Measurements from ENCODE around the gene AP3D1. TPM values are rescaled to one million over a fixed set of nuclear protein-coding genes. Genes with fewer than 3 reads are reported as not detected.

AP3D1 gene
- total and polyA plus RNA-seq, 5 donors from 2014 or later: 12.0 to 78.0 (median 13.3) TPM

- Mint-ChIP-seq H3K4me3 (no peak overlapping the region), H3K36me3 (peaks cover 18% of the 10 kb centered on the region), H3K4me1 (peaks cover 0 to 8% (median 2%) of the 10 kb centered on the region in 4 donors), H3K27me3 (no peaks in the 10 kb centered on the region), H3K9me3 (no peaks in the 10 kb centered on the region), H3K27ac (peak overlapping the region in 1 of 3 donors; percentile 14)
- Histone ChIP-seq H3K9me3 (ENCODE audit: control insufficient read depth in 2 of 2, low read length in 2 of 2) (no peaks in the 10 kb centered on the region), H3K4me3 (ENCODE audit: low read depth, low read length) (no peak overlapping the region), H3K27ac (ENCODE audit: insufficient read depth, low read length, poor library complexity, severe bottlenecking) (no peak overlapping the region), H3K4me1 (ENCODE audit: control insufficient read depth, insufficient read depth, low read length, poor library complexity, severe bottlenecking) (no peaks in the 10 kb centered on the region), H3K36me3 (ENCODE audit: control insufficient read depth, insufficient read depth, low read length) (peaks cover 35% of the 10 kb centered on the region), H3K27me3 (ENCODE audit: control insufficient read depth, insufficient read depth, low read length) (no peaks in the 10 kb centered on the region)
- ATAC-seq (ENCODE audit: low read depth in 2 of 2) (no peak), DNase-seq (no peak)
Observed at GRCh38 chr19:2188708-2189385, 37.5 kb upstream of the AP3D1 start.

GRCh38 chr19:2187159-2187558 is 35.8 kb upstream of the AP3D1 start:
- ATAC-seq (ENCODE audit: low read depth in 2 of 2) (no peak), DNase-seq (no peak)
- Histone ChIP-seq H3K27me3 (ENCODE audit: control insufficient read depth, insufficient read depth, low read length) (no peaks in the 10 kb centered on the region), H3K27ac (ENCODE audit: insufficient read depth, low read length, poor library complexity, severe bottlenecking) (no peak overlapping the region), H3K4me3 (ENCODE audit: low read depth, low read length) (no peak overlapping the region), H3K36me3 (ENCODE audit: control insufficient read depth, insufficient read depth, low read length) (peaks cover 27% of the 10 kb centered on the region), H3K9me3 (ENCODE audit: control insufficient read depth in 2 of 2, low read length in 2 of 2) (no peaks in the 10 kb centered on the region), H3K4me1 (ENCODE audit: control insufficient read depth, insufficient read depth, low read length, poor library complexity, severe bottlenecking) (no peaks in the 10 kb centered on the region)
- no peaks in the 10 kb centered on the region for H3K9me3 Mint-ChIP-seq
- peaks cover 10% of the 10 kb centered on the region for H3K36me3 Mint-ChIP-seq
- H3K27ac Mint-ChIP-seq: peak overlapping the region in 2 of 3 donors; percentile 77 to 83
- no peaks in the 10 kb centered on the region for H3K27me3 Mint-ChIP-seq
- H3K4me1 Mint-ChIP-seq: peaks cover 0 to 4% (median 2%) of the 10 kb centered on the region in 4 donors
- no peak overlapping the region for H3K4me3 Mint-ChIP-seq

- Mint-ChIP-seq H3K27me3 (no peaks in the 10 kb centered on the region), H3K36me3 (peaks cover 10% of the 10 kb centered on the region), H3K4me1 (peaks cover 0 to 4% (median 2%) of the 10 kb centered on the region in 4 donors), H3K27ac (no peak overlapping the region), H3K9me3 (no peaks in the 10 kb centered on the region), H3K4me3 (no peak overlapping the region)
- DNase-seq (no peak), ATAC-seq (ENCODE audit: low read depth in 2 of 2) (no peak)
- Histone ChIP-seq H3K9me3 (ENCODE audit: control insufficient read depth in 2 of 2, low read length in 2 of 2) (no peaks in the 10 kb centered on the region), H3K27me3 (ENCODE audit: control insufficient read depth, insufficient read depth, low read length) (no peaks in the 10 kb centered on the region), H3K36me3 (ENCODE audit: control insufficient read depth, insufficient read depth, low read length) (peaks cover 22% of the 10 kb centered on the region), H3K27ac (ENCODE audit: insufficient read depth, low read length, poor library complexity, severe bottlenecking) (no peak overlapping the region), H3K4me3 (ENCODE audit: low read depth, low read length) (no peak overlapping the region), H3K4me1 (ENCODE audit: control insufficient read depth, insufficient read depth, low read length, poor library complexity, severe bottlenecking) (no peaks in the 10 kb centered on the region)
Observed at GRCh38 chr19:2186071-2186846, 34.9 kb upstream of the AP3D1 start.

- no peaks in the 10 kb centered on the region for H3K27me3 Mint-ChIP-seq
- H3K36me3 ChIP-seq (ENCODE audit: control insufficient read depth, insufficient read depth, low read length): peaks cover 22% of the 10 kb centered on the region
Observed at GRCh38 chr19:2185734-2186070, 34.3 kb upstream of the AP3D1 start.

GRCh38 chr19:2184422-2184975 is 33.1 kb upstream of the AP3D1 start:
- no peak for DNase-seq
- Histone ChIP-seq H3K9me3 (ENCODE audit: control insufficient read depth in 2 of 2, low read length in 2 of 2) (no peaks in the 10 kb centered on the region), H3K4me3 (ENCODE audit: low read depth, low read length) (no peak overlapping the region), H3K4me1 (ENCODE audit: control insufficient read depth, insufficient read depth, low read length, poor library complexity, severe bottlenecking) (no peaks in the 10 kb centered on the region), H3K27me3 (ENCODE audit: control insufficient read depth, insufficient read depth, low read length) (no peaks in the 10 kb centered on the region), H3K36me3 (ENCODE audit: control insufficient read depth, insufficient read depth, low read length) (peaks cover 22% of the 10 kb centered on the region), H3K27ac (ENCODE audit: insufficient read depth, low read length, poor library complexity, severe bottlenecking) (no peak overlapping the region)
- Mint-ChIP-seq H3K4me3 (no peak overlapping the region), H3K4me1 (peaks cover 0 to 7% (median 2%) of the 10 kb centered on the region in 4 donors), H3K36me3 (peaks cover 6% of the 10 kb centered on the region), H3K27me3 (no peaks in the 10 kb centered on the region), H3K9me3 (no peaks in the 10 kb centered on the region), H3K27ac (no peak overlapping the region)
- no peak for ATAC-seq (ENCODE audit: low read depth in 2 of 2)

More at GRCh38 chr19:2185734-2186070, 34.3 kb upstream of the AP3D1 start:
- Histone ChIP-seq H3K9me3 (ENCODE audit: control insufficient read depth in 2 of 2, low read length in 2 of 2) (no peaks in the 10 kb centered on the region), H3K27me3 (ENCODE audit: control insufficient read depth, insufficient read depth, low read length) (no peaks in the 10 kb centered on the region), H3K4me3 (ENCODE audit: low read depth, low read length) (no peak overlapping the region), H3K4me1 (ENCODE audit: control insufficient read depth, insufficient read depth, low read length, poor library complexity, severe bottlenecking) (no peaks in the 10 kb centered on the region), H3K27ac (ENCODE audit: insufficient read depth, low read length, poor library complexity, severe bottlenecking) (no peak overlapping the region)
- H3K36me3 Mint-ChIP-seq: peaks cover 6% of the 10 kb centered on the region
- DNase-seq (no peak), ATAC-seq (ENCODE audit: low read depth in 2 of 2) (no peak)
- no peak overlapping the region for H3K4me3 Mint-ChIP-seq
- no peaks in the 10 kb centered on the region for H3K9me3 Mint-ChIP-seq
- H3K4me1 Mint-ChIP-seq: peaks cover 0 to 4% (median 2%) of the 10 kb centered on the region in 4 donors
- H3K27ac Mint-ChIP-seq: no peak overlapping the region

- no peak overlapping the region for H3K27ac ChIP-seq (ENCODE audit: insufficient read depth, low read length, poor library complexity, severe bottlenecking)
- no peaks in the 10 kb centered on the region for H3K9me3 Mint-ChIP-seq
- H3K27ac Mint-ChIP-seq: no peak overlapping the region
- H3K4me1 Mint-ChIP-seq: peaks cover 0 to 10% (median 2%) of the 10 kb centered on the region in 4 donors
- H3K36me3 Mint-ChIP-seq: peaks cover 6% of the 10 kb centered on the region
- no peak for DNase-seq
- H3K27me3 Mint-ChIP-seq: no peaks in the 10 kb centered on the region
- no peaks in the 10 kb centered on the region for H3K27me3 ChIP-seq (ENCODE audit: control insufficient read depth, insufficient read depth, low read length)
- no peaks in the 10 kb centered on the region for H3K9me3 ChIP-seq (ENCODE audit: control insufficient read depth in 2 of 2, low read length in 2 of 2)
- no peak for ATAC-seq (ENCODE audit: low read depth in 2 of 2)
- no peaks in the 10 kb centered on the region for H3K4me1 ChIP-seq (ENCODE audit: control insufficient read depth, insufficient read depth, low read length, poor library complexity, severe bottlenecking)
- H3K36me3 ChIP-seq (ENCODE audit: control insufficient read depth, insufficient read depth, low read length): peaks cover 15% of the 10 kb centered on the region
- no peak overlapping the region for H3K4me3 Mint-ChIP-seq
- no peak overlapping the region for H3K4me3 ChIP-seq (ENCODE audit: low read depth, low read length)
Observed at GRCh38 chr19:2181633-2181997, 30.2 kb upstream of the AP3D1 start.

GRCh38 chr19:2180881-2181632 is 29.7 kb upstream of the AP3D1 start:
- H3K27me3 Mint-ChIP-seq: no peaks in the 10 kb centered on the region
- no peak overlapping the region for H3K4me3 ChIP-seq (ENCODE audit: low read depth, low read length)
- no peak overlapping the region for H3K27ac ChIP-seq (ENCODE audit: insufficient read depth, low read length, poor library complexity, severe bottlenecking)
- no peak overlapping the region for H3K27ac Mint-ChIP-seq
- DNase-seq (no peak), ATAC-seq (ENCODE audit: low read depth in 2 of 2) (no peak)
- H3K4me1 ChIP-seq (ENCODE audit: control insufficient read depth, insufficient read depth, low read length, poor library complexity, severe bottlenecking): no peaks in the 10 kb centered on the region
- no peaks in the 10 kb centered on the region for H3K9me3 ChIP-seq (ENCODE audit: control insufficient read depth in 2 of 2, low read length in 2 of 2)
- no peaks in the 10 kb centered on the region for H3K9me3 Mint-ChIP-seq
- H3K36me3 ChIP-seq (ENCODE audit: control insufficient read depth, insufficient read depth, low read length): peaks cover 10% of the 10 kb centered on the region
- peaks cover 6% of the 10 kb centered on the region for H3K36me3 Mint-ChIP-seq
- no peak overlapping the region for H3K4me3 Mint-ChIP-seq
- peaks cover 0 to 10% (median 2%) of the 10 kb centered on the region in 4 donors for H3K4me1 Mint-ChIP-seq
- no peaks in the 10 kb centered on the region for H3K27me3 ChIP-seq (ENCODE audit: control insufficient read depth, insufficient read depth, low read length)

Data from CD4-positive, CD25-positive, alpha-beta regulatory T cell (primary cell).